Upper lobe of right lung (tissue), 1 donor: Measurements from ENCODE around the gene SPNS3. TPM values are rescaled to one million over a fixed set of nuclear protein-coding genes. Genes with fewer than 3 reads are reported as not detected.
A peak's percentile ranks its signal among the peaks of the same experiment; 100 is the strongest.

Experiments
- ATAC-seq: fragments of 200-7000 bp; cut with Tn5 transposase; one replicate; pipeline ENCODE4 v1.9.1; 2020; ENCODE audit warnings: mild to moderate bottlenecking, moderate library complexity
- DNase-seq: peaks from one replicate; pipeline ENCODE4 v3.0.0-alpha.2; 2020
- H3K27ac ChIP-seq: fragments of 200-600 bp; one replicate; pipeline ENCODE4 v1.8.0; 2022
- H3K27me3 ChIP-seq: fragments of 200-600 bp; one replicate; pipeline ENCODE4 v1.8.0; 2022; ENCODE audit warnings: mild to moderate bottlenecking
- H3K36me3 ChIP-seq: fragments of 200-600 bp; one replicate; pipeline ENCODE4 v1.8.0; 2022
- H3K4me1 ChIP-seq: fragments of 200-600 bp; one replicate; pipeline ENCODE4 v1.8.0; 2022
- H3K4me3 ChIP-seq: fragments of 200-600 bp; one replicate; pipeline ENCODE4 v1.8.0; 2022; ENCODE audit warnings: mild to moderate bottlenecking
- H3K9me3 ChIP-seq: fragments of 200-600 bp; one replicate; pipeline ENCODE4 v1.8.0; 2022
- intact Hi-C: fragments of 100-400 bp; cut with DNase I; formaldehyde crosslinking; loops from one replicate; pipeline ENCODE4 v1.11.0; 2022
- total RNA-seq: library from RNA; stranded (reverse); fragmentation: NEBNext Ultra II Directional; extraction: Animal tissue kit (Norgen Biotek cat#: 25700); gene quantifications from one replicate; pipeline ENCODE4 v1.2.1, GENCODE V29; 2021
- TF ChIP-seq, protein P1 (sequence below): fragments of 200-600 bp; IDR thresholded peaks from one replicate; pipeline ENCODE4 v1.8.0; 2022; ENCODE audit warnings: antibody characterized with exemption
- donor health status: DM: no; HTN: yes; CAD: no; lungs with severe emphysema.

Gene SPNS3
- total RNA-seq, 1 donor from 2014 or later: 0.87 TPM

DNA sequence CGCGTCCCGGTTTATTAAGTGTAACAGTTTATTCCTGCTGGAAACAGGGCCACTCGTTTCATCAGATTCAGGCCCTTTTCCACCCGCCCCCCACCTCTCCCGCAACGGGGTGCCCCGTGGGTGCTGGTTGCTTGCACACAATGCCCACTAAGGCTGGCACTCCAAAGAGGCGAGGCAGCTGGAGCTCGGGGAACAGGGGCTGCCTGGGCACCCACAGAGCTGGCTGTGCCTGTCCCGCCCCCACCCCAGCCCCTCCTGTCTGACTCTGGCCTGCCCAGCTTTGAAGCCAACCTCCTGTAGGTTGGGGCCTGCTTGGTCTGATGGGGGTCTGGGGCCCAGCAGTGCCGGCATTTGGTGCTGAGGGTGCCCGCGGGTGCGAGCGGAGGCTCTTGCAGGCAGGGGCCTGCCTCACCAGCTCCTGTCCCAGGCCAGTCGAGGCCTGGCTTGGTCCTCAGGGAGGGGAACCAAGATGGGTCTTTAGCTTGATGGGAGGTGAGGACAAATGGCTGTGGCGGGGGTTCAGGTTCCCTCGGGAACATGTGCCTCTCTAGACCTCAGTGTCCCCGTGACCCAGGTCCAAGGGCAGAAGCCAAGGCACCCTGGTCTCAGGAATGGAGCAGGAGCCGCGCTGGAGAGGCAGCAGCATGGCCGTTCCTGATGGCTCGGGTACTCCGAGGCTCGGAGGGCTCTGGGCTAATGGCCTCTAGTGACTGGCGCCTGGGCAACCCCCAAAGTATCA, 101.4 kb downstream of the SPNS3 start:
- DNase-seq (no peak), ATAC-seq (no peak)
- Histone ChIP-seq H3K27me3 (no peaks in the 10 kb centered on the region), H3K9me3 (no peaks in the 10 kb centered on the region), H3K4me3 (no peak overlapping the region), H3K36me3 (peaks cover 19% of the 10 kb centered on the region), H3K27ac (peak overlapping the region; percentile 55), H3K4me1 (peaks cover 28% of the 10 kb centered on the region)
- intact Hi-C loops: no loop called here
- TF ChIP-seq, protein P1, sequence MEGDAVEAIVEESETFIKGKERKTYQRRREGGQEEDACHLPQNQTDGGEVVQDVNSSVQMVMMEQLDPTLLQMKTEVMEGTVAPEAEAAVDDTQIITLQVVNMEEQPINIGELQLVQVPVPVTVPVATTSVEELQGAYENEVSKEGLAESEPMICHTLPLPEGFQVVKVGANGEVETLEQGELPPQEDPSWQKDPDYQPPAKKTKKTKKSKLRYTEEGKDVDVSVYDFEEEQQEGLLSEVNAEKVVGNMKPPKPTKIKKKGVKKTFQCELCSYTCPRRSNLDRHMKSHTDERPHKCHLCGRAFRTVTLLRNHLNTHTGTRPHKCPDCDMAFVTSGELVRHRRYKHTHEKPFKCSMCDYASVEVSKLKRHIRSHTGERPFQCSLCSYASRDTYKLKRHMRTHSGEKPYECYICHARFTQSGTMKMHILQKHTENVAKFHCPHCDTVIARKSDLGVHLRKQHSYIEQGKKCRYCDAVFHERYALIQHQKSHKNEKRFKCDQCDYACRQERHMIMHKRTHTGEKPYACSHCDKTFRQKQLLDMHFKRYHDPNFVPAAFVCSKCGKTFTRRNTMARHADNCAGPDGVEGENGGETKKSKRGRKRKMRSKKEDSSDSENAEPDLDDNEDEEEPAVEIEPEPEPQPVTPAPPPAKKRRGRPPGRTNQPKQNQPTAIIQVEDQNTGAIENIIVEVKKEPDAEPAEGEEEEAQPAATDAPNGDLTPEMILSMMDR: no peak

DNA sequence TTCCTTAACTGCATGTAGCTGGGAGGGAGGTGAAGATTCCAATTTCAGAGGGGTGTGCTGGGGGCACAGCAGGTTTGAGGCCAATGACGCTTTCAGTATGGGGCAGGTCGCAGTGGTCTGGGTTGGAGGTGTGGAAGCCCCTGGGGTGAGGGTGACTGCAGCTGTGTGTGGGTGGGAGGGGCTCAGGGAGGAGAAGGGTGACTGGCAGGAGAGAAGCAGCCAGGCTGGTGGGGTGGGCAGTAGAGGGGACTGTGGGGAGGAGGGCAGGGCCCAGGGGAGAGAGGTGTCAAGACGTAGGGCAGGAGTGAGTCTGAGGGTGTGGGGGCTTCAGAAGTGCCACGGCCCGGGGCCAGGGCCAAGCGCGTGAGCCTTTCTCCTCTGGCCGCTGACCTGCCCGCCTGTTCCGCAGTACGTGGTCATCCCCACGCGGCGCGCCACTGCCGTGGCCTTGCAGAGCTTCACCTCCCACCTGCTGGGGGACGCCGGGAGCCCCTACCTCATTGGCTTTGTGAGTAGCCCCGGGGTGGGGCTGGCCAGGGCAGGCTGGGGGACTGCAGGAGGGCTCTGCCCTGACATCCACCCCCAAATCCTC, 102.0 kb downstream of the SPNS3 start:
- no peak for ATAC-seq
- H3K27ac ChIP-seq: peak overlapping the region; percentile 63
- TF ChIP-seq, protein P1: no peak
- H3K4me3 ChIP-seq: no peak overlapping the region
- intact Hi-C loops: no loop called here
- H3K27me3 ChIP-seq: no peaks in the 10 kb centered on the region
- peaks cover 24% of the 10 kb centered on the region for H3K4me1 ChIP-seq
- no peak for DNase-seq
- H3K9me3 ChIP-seq: no peaks in the 10 kb centered on the region
- peaks cover 19% of the 10 kb centered on the region for H3K36me3 ChIP-seq

DNA sequence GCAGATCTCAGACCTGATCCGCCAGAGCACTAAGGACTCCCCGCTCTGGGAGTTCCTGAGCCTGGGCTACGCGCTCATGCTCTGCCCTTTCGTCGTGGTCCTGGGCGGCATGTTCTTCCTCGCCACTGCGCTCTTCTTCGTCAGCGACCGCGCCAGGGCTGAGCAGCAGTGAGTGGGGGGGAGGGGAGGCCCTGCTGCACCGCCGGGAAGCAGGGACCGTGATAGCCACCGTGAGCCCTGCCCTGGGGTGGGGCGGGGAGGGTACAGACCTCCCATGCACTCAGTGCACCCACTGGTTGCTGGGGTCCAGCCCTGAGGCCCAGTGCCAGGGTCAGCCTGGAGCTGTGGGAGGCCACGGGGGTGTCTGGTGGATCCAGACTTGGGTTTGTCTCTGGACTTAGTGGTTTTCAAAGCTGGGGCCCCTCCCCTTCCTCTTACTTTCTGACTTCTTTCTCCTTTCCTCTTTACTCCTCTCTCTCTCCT, 102.6 kb downstream of the SPNS3 start:
- Histone ChIP-seq H3K9me3 (no peaks in the 10 kb centered on the region), H3K4me3 (no peak overlapping the region), H3K27ac (peak overlapping the region; percentile 63), H3K4me1 (peaks cover 23% of the 10 kb centered on the region), H3K27me3 (no peaks in the 10 kb centered on the region), H3K36me3 (peaks cover 23% of the 10 kb centered on the region)
- DNase-seq (no peak), ATAC-seq (no peak)
- intact Hi-C loops: no loop called here
- TF ChIP-seq, protein P1: no peak

DNA sequence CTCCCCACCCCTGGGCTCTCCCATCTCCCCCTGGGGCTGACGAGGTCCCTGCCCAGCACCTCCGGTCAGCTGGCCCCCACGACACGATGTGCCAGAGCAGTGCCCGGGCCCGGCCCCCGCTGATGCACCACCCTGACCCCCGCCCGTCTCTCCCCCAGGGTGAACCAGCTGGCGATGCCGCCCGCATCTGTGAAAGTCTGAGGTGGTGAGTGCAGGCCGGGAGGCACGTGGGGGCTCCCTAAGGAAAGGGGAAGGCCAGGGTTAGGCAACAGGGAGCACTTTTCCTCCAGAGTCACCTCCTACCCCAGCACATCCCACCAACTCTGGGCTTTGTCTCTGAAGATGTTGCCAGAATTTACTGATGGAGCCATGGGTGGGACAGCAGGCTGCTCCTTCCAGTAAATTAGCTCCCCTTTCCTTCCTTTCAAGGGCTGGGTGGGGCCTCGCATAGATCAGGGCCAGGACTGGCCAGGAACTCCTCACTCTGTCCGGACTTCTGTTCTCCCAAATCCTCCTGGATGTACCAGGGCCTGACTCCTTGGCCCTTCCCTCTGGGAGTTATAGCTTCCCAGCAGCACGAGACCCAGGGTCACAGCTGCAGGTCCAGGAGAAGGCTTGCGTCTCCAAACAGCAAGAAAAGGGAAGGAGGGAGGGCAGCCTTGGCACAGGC, 103.1 kb downstream of the SPNS3 start:
- DNase-seq (no peak), ATAC-seq (peak; percentile 14)
- H3K36me3 ChIP-seq: peaks cover 28% of the 10 kb centered on the region
- intact Hi-C loops: no loop called here
- H3K4me1 ChIP-seq: peaks cover 25% of the 10 kb centered on the region
- H3K4me3 ChIP-seq: no peak overlapping the region
- no peaks in the 10 kb centered on the region for H3K27me3 ChIP-seq
- no peaks in the 10 kb centered on the region for H3K9me3 ChIP-seq
- TF ChIP-seq, protein P1: no peak
- peak overlapping the region; percentile 63 for H3K27ac ChIP-seq

Other genes with a start within 250 kb of the SPNS3 start
- 64.8 TPM for gene ANKFY1, start 170.0 kb upstream of the SPNS3 start, total RNA-seq
- 38.4 TPM for gene UBE2G1, start 67.3 kb upstream of the SPNS3 start, total RNA-seq
- gene SPNS2, start 64.9 kb downstream of the SPNS3 start, total RNA-seq: 67.0 TPM
- gene MYBBP1A, start 121.4 kb downstream of the SPNS3 start, total RNA-seq: 46.7 TPM
- 5.6 TPM for gene GGT6, start 126.6 kb downstream of the SPNS3 start, total RNA-seq
- gene SMTNL2, start 150.6 kb downstream of the SPNS3 start, total RNA-seq: 2.7 TPM
- gene ALOX15, start 207.7 kb downstream of the SPNS3 start, total RNA-seq: 1.7 TPM